Motor neuron (in vitro differentiated cells): ENCODE data around the gene TREM1. TPM values are rescaled to one million over a fixed set of nuclear protein-coding genes. Genes with fewer than 3 reads are reported as not detected.

Source experiments
- ATAC-seq, 8 experiments: fragments of 200-7000 bp; cut with Tn5 transposase; replicated peaks in 6 of 8; 2 replicates each; pipeline ENCODE4 v1.8.0; 2021; ENCODE audit warnings: mild to moderate bottlenecking in 8 of 8, moderate library complexity in 8 of 8
- H3K27ac ChIP-seq, 2 donors: fragments of 250-450 bp; sonication (Bioruptor Pico); 2 replicates each; pipeline ENCODE4 v1.9.0; 2021; ENCODE audit warnings: antibody characterized with exemption in 2 of 2, mild to moderate bottlenecking in 2 of 2, moderate library complexity in 1 of 2
- H3K4me1 ChIP-seq, 2 donors: fragments of 250-450 bp; sonication (Bioruptor Pico); replicated peaks in 1 of 2; 2 replicates each; pipeline ENCODE4 v1.6.1; 2021; ENCODE audit warnings: antibody characterized with exemption in 2 of 2, mild to moderate bottlenecking in 2 of 2, moderate library complexity in 1 of 2
- H3K4me3 ChIP-seq, 5 donors: fragments of 250-450 bp; sonication (Bioruptor Pico); 2 replicates each; pipeline ENCODE4 v1.9.0; 2021; ENCODE audit warnings: antibody characterized with exemption in 5 of 5, mild to moderate bottlenecking in 5 of 5, moderate library complexity in 4 of 5
- WGBS, 10 experiments: fragments of 450-650 bp; shearing (Covaris generic); methylation state at CpG; one replicate each; pipeline ENCODE4 v1.0.0; 2022; 5-methylcytosine and 5-hydroxymethylcytosine counted together
- in situ Hi-C, 9 experiments: fragments of 400-800 bp; cut with MboI; loops; one replicate each; pipeline ENCODE4 v1.15.0; 2021; ENCODE audit warnings: low sequenced_read_pairs in 9 of 9, low pct_unique_long_range_greater_than_20kb in 2 of 9; ENCODE audit not compliant: unreplicated experiment in 9 of 9
- total RNA-seq, 8 experiments: library from RNA; unstranded; fragments of 300-600 nt; gene quantifications; 2 replicates each; pipeline versions ENCODE4 v1.2.3 to v1.2.4, GENCODE V29; 2022

The TREM1 gene
- total RNA-seq, 8 experiments from 2014 or later, result 0.17 to 2.1 (median 0.82) TPM; not detected in 2

GRCh38 chr6:41288030-41288753 is 1.7 kb upstream of the TREM1 start:
- peak in 5 of 8 experiments; percentile 77 to 88 (median 86) for ATAC-seq
- H3K27ac ChIP-seq, result no peak overlapping the region
- in situ Hi-C loops, result no loop called here
- peaks cover 3 to 13% of the 10 kb centered on the region in 2 donors for H3K4me1 ChIP-seq
- 7 to 62% (median 35%) methylated on average over 1 to 6 of the region's 6 CpGs for WGBS, 10 experiments
- no peak overlapping the region for H3K4me3 ChIP-seq

GRCh38 chr6:41284726-41285125 is 1.8 kb downstream of the TREM1 start:
- ATAC-seq, result peak in 2 of 8 experiments; percentile 20 to 48
- Histone ChIP-seq H3K4me3 (no peak overlapping the region), H3K27ac (no peak overlapping the region), H3K4me1 (peaks cover 3 to 13% of the 10 kb centered on the region in 2 donors)
- in situ Hi-C loops, result no loop called here
- WGBS, 10 experiments, result 75 to 100% (median 100%) methylated on average over 1 of the region's 1 CpG; no CpG with 5 or more reads in 7 of the 10 experiments

GRCh38 chr6:41283600-41283999 is 2.9 kb downstream of the TREM1 start:
- H3K4me1 ChIP-seq, result peaks cover under 1 to 11% of the 10 kb centered on the region in 2 donors
- 60 to 93% (median 86%) methylated on average over 2 to 3 of the region's 3 CpGs; no CpG with 5 or more reads in 4 of the 10 experiments for WGBS, 10 experiments
- no peak overlapping the region for H3K27ac ChIP-seq
- ATAC-seq, result no peak
- H3K4me3 ChIP-seq, result no peak overlapping the region
- in situ Hi-C loops, result no loop called here

GRCh38 chr6:41280381-41281057 is 6.0 kb downstream of the TREM1 start:
- ATAC-seq, result no peak
- Histone ChIP-seq H3K27ac (no peak overlapping the region), H3K4me3 (no peak overlapping the region), H3K4me1 (no peaks in the 10 kb centered on the region)
- WGBS, 10 experiments, result 0 to 83% (median 47%) methylated on average over 1 of the region's 1 CpG; no CpG with 5 or more reads in 6 of the 10 experiments
- in situ Hi-C loops, result no loop called here

GRCh38 chr6:41278699-41279405 is 7.6 kb downstream of the TREM1 start:
- no peak overlapping the region for H3K4me3 ChIP-seq
- H3K27ac ChIP-seq, result no peak overlapping the region
- in situ Hi-C loops, result no loop called here
- H3K4me1 ChIP-seq, result no peaks in the 10 kb centered on the region
- peak in 5 of 8 experiments; percentile 23 to 77 (median 61) for ATAC-seq
- 20 to 62% (median 49%) methylated on average over 1 to 7 of the region's 10 CpGs; no CpG with 5 or more reads in 1 of the 10 experiments for WGBS, 10 experiments

GRCh38 chr6:41277605-41278004 is 8.9 kb downstream of the TREM1 start:
- no peak overlapping the region for H3K27ac ChIP-seq
- 17 to 100% (median 67%) methylated on average over 1 to 2 of the region's 2 CpGs; no CpG with 5 or more reads in 5 of the 10 experiments for WGBS, 10 experiments
- ATAC-seq, result no peak
- H3K4me1 ChIP-seq, result no peaks in the 10 kb centered on the region
- in situ Hi-C loops, result no loop called here
- no peak overlapping the region for H3K4me3 ChIP-seq

- 0 to 100% (median 54%) methylated on average over 1 to 3 of the region's 4 CpGs; no CpG with 5 or more reads in 4 of the 10 experiments for WGBS, 10 experiments
- no peaks in the 10 kb centered on the region for H3K4me1 ChIP-seq
- no peak overlapping the region for H3K27ac ChIP-seq
- no peak overlapping the region for H3K4me3 ChIP-seq
- no peak for ATAC-seq
- in situ Hi-C loops, result no loop called here
These were observed 11.0 kb downstream of the TREM1 start for GRCh38 chr6:41275489-41275888.

- Histone ChIP-seq H3K4me1 (no peaks in the 10 kb centered on the region), H3K27ac (no peak overlapping the region), H3K4me3 (no peak overlapping the region)
- ATAC-seq, result no peak
- 52 to 100% (median 92%) methylated on average over 1 to 2 of the region's 2 CpGs; no CpG with 5 or more reads in 3 of the 10 experiments for WGBS, 10 experiments
- in situ Hi-C loops, result no loop called here
These were observed 12.2 kb downstream of the TREM1 start for GRCh38 chr6:41274256-41274655.

- ATAC-seq, result no peak
- in situ Hi-C loops, result no loop called here
- H3K27ac ChIP-seq, result no peak overlapping the region
- no peaks in the 10 kb centered on the region for H3K4me1 ChIP-seq
- no peak overlapping the region for H3K4me3 ChIP-seq
- WGBS, 10 experiments, result 10 to 73% (median 50%) methylated on average over 1 to 4 of the region's 5 CpGs; no CpG with 5 or more reads in 4 of the 10 experiments
These were observed 12.8 kb downstream of the TREM1 start for GRCh38 chr6:41273714-41274113.

GRCh38 chr6:41272591-41273240 is 13.8 kb downstream of the TREM1 start:
- 55 to 100% (median 93%) methylated on average over 1 to 4 of the region's 5 CpGs; no CpG with 5 or more reads in 4 of the 10 experiments for WGBS, 10 experiments
- in situ Hi-C loops, result no loop called here
- ATAC-seq, result no peak
- Histone ChIP-seq H3K4me3 (no peak overlapping the region), H3K27ac (no peak overlapping the region), H3K4me1 (no peaks in the 10 kb centered on the region)

GRCh38 chr6:41271901-41272395 is 14.5 kb downstream of the TREM1 start:
- in situ Hi-C loops, result no loop called here
- ATAC-seq, result no peak

GRCh38 chr6:41269716-41270115 is 16.8 kb downstream of the TREM1 start:
- in situ Hi-C loops, result no loop called here
- no peak for ATAC-seq
- Histone ChIP-seq H3K27ac (no peak overlapping the region), H3K4me3 (no peak overlapping the region), H3K4me1 (no peaks in the 10 kb centered on the region)
- 20 to 80% (median 58%) methylated on average over 1 to 3 of the region's 4 CpGs; no CpG with 5 or more reads in 7 of the 10 experiments for WGBS, 10 experiments

More at GRCh38 chr6:41271901-41272395, 14.5 kb downstream of the TREM1 start:
- WGBS, 10 experiments, result 0 to 83% (median 65%) methylated on average over 2 to 6 of the region's 7 CpGs; no CpG with 5 or more reads in 7 of the 10 experiments
- H3K27ac ChIP-seq, result no peak overlapping the region
- no peak overlapping the region for H3K4me3 ChIP-seq
- H3K4me1 ChIP-seq, result no peaks in the 10 kb centered on the region
